GM23338 (cell line): ENCODE measurements around the gene TPK1. TPM values are rescaled to one million over a fixed set of nuclear protein-coding genes. Genes with fewer than 3 reads are reported as not detected.

Experiments
- ATAC-seq: fragments of 200-7000 bp; cut with Tn5 transposase; 3 replicates; pipeline ENCODE4 v1.9.1; 2020
- DNase-seq: peaks from one replicate; pipeline ENCODE4 v3.0.0-alpha.2; 2015; ENCODE audit warnings: low spot score
- H2AFZ ChIP-seq: fragments of 200-600 bp; sonication (generic); 2 replicates; pipeline ENCODE4 v1.8.0; 2016; ENCODE audit warnings: antibody characterized with exemption, mild to moderate bottlenecking, moderate library complexity
- H3F3A ChIP-seq: fragments of 200-600 bp; sonication (generic); replicated peaks from 2 replicates; pipeline ENCODE4 v1.8.0; 2017; ENCODE audit warnings: antibody characterized with exemption, mixed run types, low read depth
- H3K27ac ChIP-seq: fragments of 200-600 bp; sonication (generic); 2 replicates; pipeline ENCODE4 v1.6.1; 2016; ENCODE audit warnings: low read depth
- H3K27me3 ChIP-seq: fragments of 200-600 bp; sonication (generic); 2 replicates; pipeline ENCODE4 v1.8.0; 2016; ENCODE audit warnings: mild to moderate bottlenecking, mixed run types, moderate library complexity; ENCODE audit not compliant: insufficient read depth
- H3K36me3 ChIP-seq: fragments of 200-600 bp; sonication (generic); 2 replicates; pipeline ENCODE4 v1.8.0; 2016; ENCODE audit warnings: mild to moderate bottlenecking; ENCODE audit not compliant: insufficient read depth
- H3K4me1 ChIP-seq: fragments of 200-600 bp; sonication (generic); 2 replicates; pipeline ENCODE4 v1.8.0; 2016; ENCODE audit warnings: mild to moderate bottlenecking, moderate library complexity; ENCODE audit not compliant: insufficient read depth
- H3K4me2 ChIP-seq: fragments of 200-600 bp; sonication (generic); 2 replicates; pipeline ENCODE4 v1.7.1; 2017; ENCODE audit warnings: mixed run types
- H3K4me3 ChIP-seq: fragments of 200-600 bp; sonication (generic); 2 replicates; pipeline ENCODE4 v1.6.1; 2016; ENCODE audit warnings: mixed run types
- H3K79me2 ChIP-seq: fragments of 200-600 bp; sonication (generic); replicated peaks from 2 replicates; pipeline ENCODE4 v1.8.0; 2017; ENCODE audit warnings: mild to moderate bottlenecking; ENCODE audit not compliant: insufficient read depth
- H3K9me2 ChIP-seq: fragments of 200-600 bp; sonication (generic); 2 replicates; pipeline ENCODE4 v1.8.0; 2017; ENCODE audit not compliant: insufficient read depth
- H4K20me1 ChIP-seq: fragments of 200-600 bp; sonication (generic); replicated peaks from 2 replicates; pipeline ENCODE4 v1.8.0; 2017; ENCODE audit warnings: mild to moderate bottlenecking; ENCODE audit not compliant: insufficient read depth
- H3K27ac Mint-ChIP-seq: 2 replicates; pipeline ENCODE4 v1.8.0; 2020; ENCODE audit warnings: inconsistent platforms, mild to moderate bottlenecking, moderate library complexity, mixed read lengths
- H3K27me3 Mint-ChIP-seq: 3 replicates; pipeline ENCODE4 v1.8.0; 2022; ENCODE audit warnings: low read depth, mild to moderate bottlenecking, moderate library complexity, mixed read lengths, inconsistent platforms; ENCODE audit not compliant: insufficient read depth, poor library complexity
- H3K36me3 Mint-ChIP-seq: 3 replicates; pipeline ENCODE4 v1.8.0; 2021; ENCODE audit warnings: low read depth, mild to moderate bottlenecking, inconsistent platforms, moderate library complexity, mixed read lengths
- H3K4me1 Mint-ChIP-seq: 3 replicates; pipeline ENCODE4 v1.8.0; 2020; ENCODE audit warnings: mild to moderate bottlenecking, inconsistent platforms, mixed read lengths
- H3K4me3 Mint-ChIP-seq: 3 replicates; pipeline ENCODE4 v1.8.0; 2021; ENCODE audit warnings: moderate library complexity, mild to moderate bottlenecking, inconsistent platforms, mixed read lengths
- H3K9me3 Mint-ChIP-seq: 3 replicates; pipeline ENCODE4 v1.8.0; 2020; ENCODE audit warnings: moderate library complexity, mild to moderate bottlenecking, inconsistent platforms, mixed read lengths
- CREB1 ChIP-seq: fragments of 250-450 bp; sonication (Bioruptor Pico); IDR thresholded peaks from 2 replicates; pipeline ENCODE4 v1.5.0; 2020; ENCODE audit warnings: low read depth, mild to moderate bottlenecking, moderate library complexity
- CTCF ChIP-seq, 2 experiments: fragments of 200-600 bp in 1 of 2; sonication (generic) in 1 of 2; conservative IDR thresholded peaks; 2 replicates each; pipeline versions ENCODE4 v1.5.1 to v1.6.1; 2016 to 2017; ENCODE audit warnings: antibody characterized with exemption in 2 of 2, low read depth in 2 of 2, mild to moderate bottlenecking in 2 of 2, moderate library complexity in 1 of 2
- ETS1 ChIP-seq: IDR thresholded peaks from 2 replicates; pipeline ENCODE4 v1.6.1; 2016; ENCODE audit warnings: antibody characterized with exemption
- EZH2 ChIP-seq: fragments of 200-600 bp; sonication (generic); IDR thresholded peaks from one replicate; pipeline ENCODE4 v1.8.0; 2017; ENCODE audit warnings: antibody characterized with exemption, mild to moderate bottlenecking, low read depth; ENCODE audit not compliant: unreplicated experiment
- EZH2phosphoT487 ChIP-seq: fragments of 200-600 bp; sonication (generic); IDR thresholded peaks from one replicate; pipeline ENCODE4 v1.8.1; 2018; ENCODE audit warnings: antibody characterized with exemption; ENCODE audit not compliant: unreplicated experiment
- JUNB ChIP-seq: IDR thresholded peaks from one replicate; pipeline ENCODE4 v1.6.1; 2016; ENCODE audit warnings: antibody characterized with exemption; ENCODE audit not compliant: unreplicated experiment
- NANOG ChIP-seq: IDR thresholded peaks from 2 replicates; pipeline ENCODE4 v1.6.1; 2016; ENCODE audit warnings: antibody characterized with exemption, borderline replicate concordance
- POLR2AphosphoS5 ChIP-seq: IDR thresholded peaks from 2 replicates; pipeline ENCODE4 v1.6.1; 2016; ENCODE audit warnings: antibody characterized with exemption, low read depth
- REST ChIP-seq: IDR thresholded peaks from one replicate; pipeline ENCODE4 v1.6.1; 2018; ENCODE audit warnings: antibody characterized with exemption; ENCODE audit not compliant: unreplicated experiment
- STAT1 ChIP-seq: IDR thresholded peaks from one replicate; pipeline ENCODE4 v1.6.1; 2016; ENCODE audit warnings: antibody characterized with exemption; ENCODE audit not compliant: unreplicated experiment
- ZNF114 ChIP-seq: fragments of 250-450 bp; sonication (Bioruptor Pico); IDR thresholded peaks from 2 replicates; pipeline ENCODE4 v1.5.0; 2020; ENCODE audit warnings: mild to moderate bottlenecking, moderate library complexity
- ZNF331 ChIP-seq: fragments of 250-450 bp; sonication (Bioruptor Pico); IDR thresholded peaks from 2 replicates; pipeline ENCODE4 v1.5.0; 2020; ENCODE audit warnings: low read depth, mild to moderate bottlenecking, moderate library complexity
- ZNF462 ChIP-seq: fragments of 250-450 bp; sonication (Bioruptor Pico); IDR thresholded peaks from 2 replicates; pipeline ENCODE4 v1.5.0; 2020; ENCODE audit warnings: mild to moderate bottlenecking, moderate library complexity
- polyA plus RNA-seq: library from polyadenylated mRNA; unstranded; fragments of >200 nt; fragmentation: Nextera tagmentation; extraction: Ambion mirVana; gene quantifications from 2 replicates; pipeline ENCODE4 v1.2.1, GENCODE V29; 2016
- total RNA-seq: library from RNA; depleted of rRNA; stranded (reverse); fragments of >200 nt; shearing (Covaris generic); gene quantifications from 2 replicates; pipeline ENCODE4 v1.2.3, GENCODE V29; 2014

The TPK1 gene
- total and polyA plus RNA-seq, 2 experiments from 2014 or later, result 2.6 to 2.9 TPM

GRCh38 chr7:144404946-144405345 is 430.9 kb downstream of the TPK1 start:
- DNase-seq, result no peak
- H3K36me3 Mint-ChIP-seq, result no peaks in the 10 kb centered on the region
- peaks cover 5% of the 10 kb centered on the region for H3K27me3 Mint-ChIP-seq

More at GRCh38 chr7:144404946-144405345, 430.9 kb downstream of the TPK1 start:
- Mint-ChIP-seq H3K4me3 (no peak overlapping the region), H3K9me3 (no peaks in the 10 kb centered on the region), H3K27ac (no peak overlapping the region), H3K4me1 (peaks cover 11% of the 10 kb centered on the region)
- Histone ChIP-seq H3K4me2 (no peak overlapping the region), H3K27me3 (no peaks in the 10 kb centered on the region), H3K79me2 (no peaks in the 10 kb centered on the region), H3K27ac (no peak overlapping the region), H2AFZ (0 out of 2 replicates have a peak overlapping the region, but pooled peaks have one; percentile 23), H4K20me1 (no peaks in the 10 kb centered on the region), H3K36me3 (no peaks in the 10 kb centered on the region), H3F3A (no peaks in the 10 kb centered on the region), H3K9me2 (no peaks in the 10 kb centered on the region), H3K4me3 (no peak overlapping the region), H3K4me1 (peaks cover 4% of the 10 kb centered on the region; the same call in 1 of the 2 replicates)
- ATAC-seq, result no peak
- TF ChIP-seq REST, result no peak
- no peak for TF ChIP-seq EZH2
- TF ChIP-seq JUNB, result no peak
- TF ChIP-seq CTCF (conservative IDR thresholded peaks at IDR 0.05; ENCODE audit: low read depth in 2 of 2), result no peak
- TF ChIP-seq NANOG, result no peak
- TF ChIP-seq ZNF114 (CRISPR knock-in tag), result no peak
- no peak for TF ChIP-seq STAT1
- no peak for TF ChIP-seq POLR2AphosphoS5
- no peak for TF ChIP-seq CREB1 (CRISPR knock-in tag)
- TF ChIP-seq ZNF331 (CRISPR knock-in tag), result no peak
- no peak for TF ChIP-seq EZH2phosphoT487
- TF ChIP-seq ETS1, result no peak
- no peak for TF ChIP-seq ZNF462 (CRISPR knock-in tag)
